GM18520 (cell line): ENCODE measurements around the gene TANGO6.

Experiments
- ATAC-seq: cut with Tn5 transposase; IDR thresholded peaks from one replicate; pipeline ENCODE4 v1.9.1; 2021; ENCODE audit not compliant: unreplicated experiment

The TANGO6 gene

DNA sequence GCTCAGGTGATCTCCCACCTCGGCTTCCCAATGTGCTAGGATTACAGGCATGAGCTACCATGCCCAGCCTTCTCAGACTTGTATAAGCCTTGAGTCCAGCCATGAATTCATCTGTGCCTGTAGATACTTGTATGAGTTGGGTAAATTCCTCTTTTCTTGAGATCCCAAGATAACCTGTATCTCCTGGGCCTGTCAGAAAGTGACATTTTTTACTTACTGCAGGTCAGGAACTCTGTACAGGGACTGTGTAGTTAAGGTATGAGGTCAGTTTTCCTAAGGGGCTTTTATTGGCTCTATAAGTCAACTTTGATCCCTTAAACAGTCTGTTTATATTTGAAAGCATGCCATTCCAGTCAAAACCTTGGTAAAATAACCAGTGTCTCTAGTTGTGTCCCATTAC lies 155.8 kb downstream of the TANGO6 start:
- ATAC-seq, result no peak

DNA sequence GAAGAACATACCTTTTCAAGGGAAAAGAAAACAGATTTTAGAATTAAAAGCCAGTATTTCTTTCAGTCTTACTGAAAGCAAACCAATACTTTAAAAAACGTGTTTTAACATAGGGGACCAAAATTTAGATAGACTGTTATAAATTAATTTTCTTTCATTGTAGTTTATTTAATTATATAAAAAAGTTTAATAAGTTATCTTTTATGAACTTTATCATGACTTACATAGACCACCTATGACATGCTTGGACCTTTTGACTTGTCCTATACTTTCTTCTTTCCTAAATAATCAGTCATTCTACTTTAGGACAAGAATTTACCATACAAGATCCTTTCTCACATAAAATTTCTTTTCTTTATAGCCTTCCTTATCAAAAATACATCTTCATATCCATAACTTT lies 160.2 kb downstream of the TANGO6 start:
- no peak for ATAC-seq

DNA sequence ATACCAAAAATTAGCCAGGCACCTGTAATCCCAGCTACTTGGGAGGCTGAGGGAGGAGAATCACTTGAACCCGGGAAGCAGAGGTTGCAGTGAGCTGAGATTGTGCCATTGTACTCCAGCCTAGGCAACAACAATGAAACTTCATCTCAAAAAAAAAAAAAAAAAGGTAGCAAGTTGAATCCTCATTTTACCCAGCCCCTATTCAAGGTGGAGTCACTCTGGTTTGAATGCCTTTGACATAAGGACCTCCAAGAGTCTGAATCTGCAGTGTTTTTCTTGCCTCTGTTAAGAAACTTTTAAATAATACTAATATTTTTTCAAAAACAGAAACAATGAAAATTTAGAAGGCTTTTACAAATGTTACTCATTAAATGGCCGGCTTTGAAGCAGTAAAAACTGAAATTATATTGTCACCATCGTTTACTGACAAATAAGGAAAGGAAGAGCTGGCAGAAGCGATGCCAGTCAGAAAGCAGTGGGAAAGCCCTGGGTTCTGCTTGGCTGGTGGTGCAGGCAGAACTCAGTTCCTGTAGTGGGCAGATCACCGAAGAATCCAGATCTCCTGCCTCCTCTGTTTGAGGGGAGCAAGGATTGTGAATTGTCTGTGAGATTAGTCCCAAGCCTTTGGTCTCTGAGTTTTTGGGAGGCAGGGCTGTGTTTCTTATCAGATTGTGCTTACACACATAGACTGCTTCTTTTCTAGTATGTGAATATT lies 162.5 kb downstream of the TANGO6 start:
- no peak for ATAC-seq

DNA sequence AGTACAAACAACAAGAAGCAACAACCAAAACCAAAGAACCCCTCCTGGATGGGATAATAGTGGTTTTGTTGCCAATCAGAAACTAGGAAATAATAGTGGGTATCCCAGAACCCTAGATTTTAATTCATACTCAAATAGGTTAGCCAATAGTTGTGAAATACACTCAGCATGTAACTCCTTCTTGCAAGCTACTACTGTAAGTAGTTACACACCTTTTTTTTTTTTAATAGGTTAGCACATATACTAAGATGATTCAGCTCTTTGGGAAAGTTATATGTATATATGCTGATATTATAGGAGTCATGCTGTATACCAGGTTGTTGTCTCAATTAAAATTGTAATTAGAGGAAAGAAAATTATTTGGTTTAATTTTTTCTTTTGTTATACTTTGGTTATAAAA lies 169.6 kb downstream of the TANGO6 start:
- no peak for ATAC-seq

DNA sequence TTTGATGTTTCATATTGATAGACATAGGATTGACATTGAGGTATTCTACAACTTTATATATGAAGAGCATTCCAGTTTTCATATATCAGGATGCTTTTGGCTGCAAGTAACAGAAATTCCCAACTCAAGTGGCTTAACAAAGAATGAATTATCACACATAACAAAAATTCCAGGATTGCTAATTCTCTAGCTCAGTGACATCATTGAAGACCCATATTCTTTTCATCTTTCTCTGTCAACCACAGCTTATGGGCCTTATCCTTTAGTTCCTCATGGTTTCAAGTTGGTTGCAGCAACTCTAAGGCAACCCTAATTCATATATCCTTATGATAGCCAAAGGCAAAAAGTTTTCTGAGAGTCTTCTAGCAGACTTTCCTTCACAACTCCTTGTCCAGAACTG lies 170.7 kb downstream of the TANGO6 start:
- no peak for ATAC-seq

DNA sequence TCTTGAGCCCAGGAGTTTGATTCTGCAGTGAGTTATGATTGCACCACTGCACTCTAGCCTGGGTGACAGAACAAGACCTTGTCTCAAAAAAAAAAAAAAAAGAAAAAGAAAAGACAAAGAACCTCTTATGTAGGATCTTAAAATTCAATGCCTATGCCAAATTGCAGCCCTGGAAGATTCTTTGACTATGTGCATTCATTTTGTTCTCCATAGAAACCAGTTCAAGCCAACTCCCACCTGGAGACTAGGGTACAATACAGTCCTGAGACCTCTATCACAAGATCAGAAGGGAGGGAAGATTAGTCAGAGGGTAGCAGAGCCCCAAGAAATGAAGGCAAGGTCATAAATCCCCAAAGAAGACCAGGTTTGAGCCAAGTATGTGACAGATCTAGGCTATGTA lies 171.5 kb downstream of the TANGO6 start:
- ATAC-seq, result no peak

DNA sequence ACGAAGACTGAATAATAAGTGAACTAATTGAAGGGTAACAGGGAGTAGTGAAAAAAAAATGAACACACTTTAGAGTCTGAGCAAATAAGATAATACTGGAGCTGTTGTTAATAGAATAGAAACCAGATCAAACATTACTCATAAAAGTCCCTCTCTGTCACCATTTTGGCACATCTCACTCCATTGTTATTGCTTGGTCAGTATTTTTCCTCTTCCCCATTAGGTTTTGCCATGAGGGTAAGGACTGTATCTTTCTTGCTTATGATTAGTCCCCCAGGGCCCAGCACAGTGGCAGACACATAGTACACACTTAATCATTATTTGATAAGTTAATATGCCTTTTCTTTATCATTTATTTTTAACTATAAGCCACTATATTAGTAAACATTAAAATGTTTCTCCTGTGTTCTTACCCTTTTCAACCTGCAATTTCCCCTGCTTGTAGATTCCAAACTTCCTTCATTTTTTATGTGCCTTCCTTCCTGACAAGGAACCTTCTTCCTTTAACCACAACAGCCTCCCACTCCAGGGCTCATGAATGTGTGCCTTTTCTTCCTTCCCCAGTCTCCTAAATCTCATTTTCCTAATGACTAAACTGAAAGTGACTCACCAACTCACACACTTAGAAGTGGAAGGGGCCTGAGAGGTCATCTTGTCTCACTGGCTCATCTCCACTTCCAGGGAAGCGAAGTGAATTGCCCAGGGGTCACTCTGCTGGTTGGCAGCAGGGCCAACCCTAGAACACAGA lies 173.9 kb downstream of the TANGO6 start:
- ATAC-seq, result no peak

DNA sequence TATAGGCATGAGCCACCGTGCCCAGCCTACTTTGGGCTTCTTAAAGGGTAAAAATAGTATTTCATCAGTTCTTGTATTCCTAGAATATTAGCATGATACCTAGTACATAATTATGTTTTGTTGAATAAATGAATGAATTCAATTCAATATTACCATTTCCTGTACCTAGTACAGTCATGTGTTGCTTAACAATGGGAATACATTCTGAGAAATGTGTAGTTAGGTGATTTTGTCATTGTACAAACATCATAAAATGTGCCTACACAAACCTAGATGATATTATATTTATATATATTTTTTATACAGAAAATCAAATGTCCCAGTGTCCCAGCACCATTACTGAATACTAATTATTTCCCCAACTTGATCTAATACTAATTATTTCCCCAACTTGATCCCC lies 176.5 kb downstream of the TANGO6 start:
- no peak for ATAC-seq

DNA sequence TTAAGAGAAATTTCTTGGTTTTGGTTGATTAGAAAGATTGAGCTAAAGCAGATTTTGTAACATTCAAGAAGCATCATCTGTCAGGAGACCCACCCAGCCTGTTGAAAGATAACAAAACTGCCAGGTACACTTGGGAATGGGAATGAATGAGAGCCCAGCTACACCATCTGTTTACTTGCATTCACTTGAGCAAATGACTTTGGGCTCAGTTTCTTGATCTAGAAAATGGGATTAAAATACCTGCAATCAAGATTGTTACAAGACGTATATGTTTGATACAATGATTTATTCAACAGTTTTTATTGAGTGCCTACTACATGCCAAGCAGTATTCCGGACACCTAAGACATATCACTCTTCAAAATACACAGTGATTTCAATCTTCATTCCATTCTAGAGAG lies 185.8 kb downstream of the TANGO6 start:
- no peak for ATAC-seq

DNA sequence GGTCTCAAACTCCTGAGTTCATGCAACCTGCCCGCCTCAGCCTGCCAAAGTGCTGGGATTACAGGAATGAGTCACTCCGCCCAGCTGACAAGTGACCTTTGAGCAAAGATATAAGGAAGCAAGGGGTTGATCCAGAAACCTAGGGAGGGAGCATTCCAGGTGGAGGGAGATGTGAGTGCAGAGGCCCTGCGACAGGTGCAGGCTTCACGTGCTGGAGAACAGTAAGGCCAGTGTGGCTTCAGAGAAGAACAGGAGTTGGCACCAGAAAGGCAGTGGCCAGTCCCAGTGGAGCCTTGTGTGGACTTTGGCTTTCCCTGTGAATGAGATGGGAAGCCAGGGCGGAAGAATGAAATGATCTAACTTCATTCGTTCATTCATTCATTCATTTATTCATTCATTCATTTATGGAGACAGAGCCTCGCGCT lies 188.6 kb downstream of the TANGO6 start:
- no peak for ATAC-seq

DNA sequence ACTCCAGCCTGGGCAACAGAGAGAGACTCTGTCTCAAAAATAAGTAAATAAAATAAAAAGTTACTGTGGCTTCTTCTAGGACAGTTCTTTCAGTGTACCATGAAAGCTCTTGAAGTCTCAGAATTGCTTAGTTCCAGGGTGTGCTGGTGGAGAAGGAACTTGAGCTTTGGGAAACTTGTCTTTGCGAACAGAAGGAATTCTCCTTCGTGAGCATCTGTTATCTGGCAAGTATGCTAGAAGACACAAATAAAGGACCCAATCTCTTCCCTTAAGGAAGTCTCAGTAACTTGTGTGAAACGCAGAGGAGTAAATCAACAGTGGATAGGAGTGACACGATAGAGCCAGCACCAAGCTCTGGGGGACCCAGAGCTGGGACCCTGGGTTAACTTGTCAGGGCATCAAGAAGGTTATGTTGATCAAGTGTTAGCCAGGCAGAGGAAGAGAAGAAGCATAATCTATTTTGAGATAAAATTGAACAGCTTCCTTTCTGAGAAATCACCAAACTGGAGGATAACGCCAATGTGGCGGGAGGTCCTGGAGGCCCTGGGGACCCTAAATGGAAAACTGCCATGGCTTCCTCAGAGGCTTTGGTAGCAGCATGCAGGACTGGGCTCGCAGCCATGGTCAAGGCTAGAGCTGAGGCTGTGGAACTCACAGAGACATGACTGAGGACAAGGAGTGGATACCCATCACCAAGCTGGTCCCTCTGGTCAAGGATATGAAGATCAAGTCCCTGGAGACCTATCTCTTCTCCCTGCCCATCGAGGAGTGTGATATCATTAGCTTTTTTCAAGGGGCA lies 190.0 kb downstream of the TANGO6 start:
- ATAC-seq, result no peak

DNA sequence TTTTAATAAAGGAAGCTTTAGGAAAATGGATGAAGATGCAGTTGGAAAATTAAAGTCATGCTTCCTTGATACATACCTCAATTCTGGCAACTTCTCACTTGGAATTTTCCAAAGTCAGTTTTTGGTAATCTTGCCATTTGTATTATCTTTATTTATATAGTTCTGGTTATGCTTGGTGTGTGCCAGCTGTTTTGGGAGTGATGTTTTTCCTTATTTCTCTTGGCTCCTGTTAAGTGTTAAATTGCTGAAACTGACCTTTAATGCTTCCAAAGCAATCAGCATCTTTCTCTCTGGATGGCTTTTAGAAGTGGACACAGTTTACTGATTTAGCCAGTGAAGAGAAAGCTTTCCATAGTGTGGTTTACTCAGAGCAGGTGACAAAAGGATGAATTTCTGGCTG lies 192.0 kb downstream of the TANGO6 start:
- ATAC-seq, result no peak

DNA sequence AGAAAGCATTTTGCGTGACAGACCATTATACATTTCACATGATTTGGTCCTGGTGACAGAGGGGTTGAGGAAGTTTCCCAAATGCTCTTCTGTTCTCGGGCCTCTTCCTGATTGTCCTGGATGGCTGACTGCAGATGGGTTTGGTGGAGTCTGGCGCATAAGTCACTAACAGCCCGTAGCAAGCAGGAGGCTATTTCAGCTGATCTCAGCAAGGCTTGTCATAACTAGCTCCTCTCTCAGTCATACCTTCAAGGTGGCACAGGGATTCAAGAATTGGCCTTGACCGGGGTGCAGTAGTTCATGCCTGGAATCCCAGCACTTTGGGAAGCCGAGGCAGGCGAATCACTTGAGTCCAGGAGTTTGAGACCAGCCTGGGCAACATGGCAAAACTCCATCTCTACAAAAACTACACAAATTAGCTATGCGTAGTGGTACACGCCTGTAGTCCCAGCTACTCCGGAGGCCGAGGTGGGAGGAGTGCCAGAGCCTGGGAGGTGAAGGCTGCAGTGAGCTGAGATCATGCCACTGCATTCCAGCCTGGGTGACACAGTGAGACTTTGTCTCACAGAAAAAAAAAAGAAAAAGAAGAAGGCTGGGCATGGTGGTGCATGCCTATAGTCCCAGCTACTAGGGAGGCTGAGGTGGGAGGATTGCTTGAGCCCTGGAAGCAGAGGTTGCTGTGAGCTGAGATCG lies 193.2 kb downstream of the TANGO6 start:
- ATAC-seq, result no peak

DNA sequence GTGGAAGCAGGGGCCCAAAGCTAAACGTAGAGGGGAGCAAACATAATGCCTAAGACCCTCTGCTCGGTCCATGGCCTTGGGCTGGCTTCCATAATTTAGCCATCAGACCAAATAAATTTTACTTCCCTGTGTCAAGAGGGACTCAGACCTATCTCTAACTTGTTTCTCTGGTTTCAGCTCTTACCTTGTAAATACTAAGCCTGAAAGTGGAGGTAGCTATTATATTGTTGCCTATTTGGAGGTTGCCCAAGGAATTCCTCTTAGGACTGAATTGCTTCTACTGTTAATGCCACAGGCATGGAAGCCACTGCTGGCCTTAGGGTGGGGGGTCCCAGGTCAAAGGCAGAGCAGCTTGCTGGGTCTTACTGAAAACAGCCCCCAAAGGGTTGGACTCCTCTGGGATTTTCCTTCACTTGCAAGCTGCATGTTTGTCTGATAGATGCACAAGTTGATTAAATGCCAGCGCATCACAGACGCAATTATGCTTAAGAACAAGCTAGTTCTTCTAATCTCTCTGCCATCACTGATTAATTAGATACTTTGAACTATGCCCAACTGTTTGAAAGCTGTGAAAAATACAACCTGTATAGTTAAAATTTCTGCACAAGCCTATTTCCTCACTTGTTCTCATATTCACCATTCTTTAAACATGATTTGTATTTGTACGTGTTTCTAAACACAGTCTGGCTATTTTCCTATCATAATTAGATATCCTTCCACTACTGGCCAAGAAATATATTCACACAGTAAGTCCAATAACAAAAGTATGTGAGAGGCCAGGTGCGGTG lies 194.2 kb downstream of the TANGO6 start:
- no peak for ATAC-seq

DNA sequence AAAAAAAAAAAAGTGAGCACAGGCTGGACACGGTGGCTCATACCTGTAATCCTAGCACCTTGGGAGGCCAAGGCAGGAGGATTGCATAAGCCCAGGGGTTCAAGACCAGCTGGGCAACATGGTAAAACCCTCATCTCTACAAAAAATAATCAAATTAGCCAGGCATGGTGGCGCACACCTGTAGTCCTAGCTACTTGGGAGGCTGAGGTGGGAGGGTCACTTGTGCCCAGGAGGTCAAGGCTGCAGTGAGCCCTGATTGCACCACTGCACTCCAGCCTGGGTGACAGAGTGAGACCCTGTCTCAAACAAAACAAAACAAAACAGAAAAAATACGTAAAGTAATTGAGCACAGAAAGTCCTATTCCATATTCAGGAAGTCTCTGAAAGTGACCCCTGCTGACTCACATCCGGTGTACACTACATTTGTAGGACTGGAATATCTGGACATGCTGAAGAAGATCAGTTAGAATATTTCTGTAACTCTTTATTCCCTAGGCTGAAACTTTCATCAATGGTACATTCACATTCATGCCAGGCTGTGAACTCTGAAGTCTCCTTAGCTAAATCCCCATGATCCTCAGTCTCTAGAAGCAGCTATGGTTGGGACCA lies 196.1 kb downstream of the TANGO6 start:
- no peak for ATAC-seq

DNA sequence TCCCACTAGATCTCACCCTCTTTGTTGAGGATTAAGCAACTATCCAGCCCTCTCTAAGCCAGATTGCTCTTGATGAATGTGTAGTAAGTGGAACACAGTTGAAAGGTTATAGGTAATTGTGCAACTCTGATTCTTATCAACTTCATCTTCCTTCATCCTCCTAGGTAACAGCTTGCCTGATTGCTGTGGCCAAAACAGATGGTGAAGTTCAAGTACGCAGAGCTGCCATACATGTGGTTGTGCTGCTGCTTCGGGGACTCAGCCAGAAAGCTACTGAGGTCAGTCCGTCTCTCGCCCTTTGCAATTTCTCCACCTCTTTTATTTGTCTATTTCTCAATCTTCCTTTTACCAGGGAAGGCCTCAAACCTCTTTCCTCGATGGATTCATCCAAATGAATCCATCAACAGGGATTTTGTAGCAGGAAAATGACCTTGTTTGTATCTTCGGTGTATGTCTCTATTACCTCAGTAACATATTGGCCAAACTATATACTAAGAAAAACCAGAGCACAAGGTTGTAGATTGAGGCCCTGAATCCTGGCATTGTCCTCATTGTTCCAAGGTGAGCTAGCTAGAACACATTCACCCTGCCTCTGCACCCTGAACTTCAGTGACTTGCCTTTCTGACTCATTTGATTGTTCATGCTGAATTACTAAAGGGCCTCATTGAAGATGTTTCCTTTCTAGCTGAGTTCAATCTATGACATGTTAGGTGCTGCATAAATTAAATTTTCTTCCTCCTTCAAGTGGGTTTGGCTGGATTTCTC lies 197.0 kb downstream of the TANGO6 start:
- no peak for ATAC-seq

DNA sequence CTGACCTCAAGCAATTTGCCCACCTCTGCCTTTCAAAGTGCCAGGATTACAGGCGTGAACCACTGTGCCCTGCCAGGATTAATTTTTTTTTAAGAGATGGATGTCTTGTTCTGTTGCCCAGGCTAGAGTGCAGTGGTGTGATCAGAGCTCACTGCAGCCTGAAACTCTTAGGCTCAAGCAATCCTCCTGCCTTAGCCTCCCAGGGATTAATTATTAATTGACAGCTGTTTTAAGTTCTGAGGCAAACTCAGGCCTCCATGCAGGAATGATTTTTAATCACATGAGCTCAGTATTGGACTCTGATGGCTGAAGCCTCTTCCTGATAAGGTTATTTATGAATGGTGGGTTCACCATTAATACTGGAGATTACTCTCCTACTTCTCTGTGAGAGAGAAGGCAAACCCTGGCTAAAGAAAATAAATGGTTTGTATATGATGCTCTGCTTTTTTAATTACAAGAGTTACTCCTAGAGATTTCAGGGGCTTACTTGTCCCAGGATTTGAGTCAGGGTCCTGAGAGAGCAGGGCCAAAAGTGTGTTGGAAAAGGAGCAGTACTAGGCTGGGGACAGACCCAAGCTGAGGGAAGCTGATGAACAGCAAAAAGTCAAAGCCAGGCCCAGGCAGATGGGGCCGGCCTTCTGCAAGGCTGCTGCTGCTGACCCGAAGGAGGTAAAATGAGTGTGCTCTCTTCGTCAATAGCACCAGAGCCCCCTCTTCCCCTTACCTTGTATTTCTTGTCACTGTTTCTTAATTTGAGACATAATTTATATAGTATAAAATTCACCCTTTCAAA lies 205.2 kb downstream of the TANGO6 start:
- no peak for ATAC-seq

DNA sequence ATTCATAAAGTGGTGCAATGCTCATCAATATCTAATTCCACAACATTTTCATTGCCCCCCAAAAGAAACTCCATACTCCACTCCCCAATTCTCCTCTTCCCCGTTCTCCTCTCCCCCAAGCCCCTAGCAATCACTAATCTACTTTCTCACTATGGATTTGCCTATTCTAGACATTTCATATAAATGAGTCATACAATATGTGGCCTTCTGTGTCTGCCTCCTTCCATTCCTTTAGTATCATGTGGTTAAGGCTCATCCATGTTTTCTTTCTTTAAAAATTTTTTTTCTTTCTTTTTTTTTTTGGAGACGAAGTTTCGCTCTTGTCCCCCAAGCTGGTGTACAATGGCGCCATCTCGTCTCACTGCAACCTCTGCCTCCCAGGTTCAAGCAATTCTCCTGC lies 205.8 kb downstream of the TANGO6 start:
- no peak for ATAC-seq
